ENCODE results near the gene TOLLIP.
A peak's percentile ranks its signal among the peaks of the same experiment; 100 is the strongest.
"Not testable (repeated sequence)": the region's sequence is repeated elsewhere in the genome, so short reads cannot be mapped to it uniquely, and the experiment has no call there.

Gene TOLLIP

GRCh38 chr11:1309498-1310317 lies at the start of gene TOLLIP:
Gene TOLLIP, minus strand, starts transcription at chr11:1309632. Its CDS starts 134 bp downstream, at chr11:1309498.
- peak; percentile 50 for DNase-seq

- DNase-seq, result not testable (repeated sequence)
These were observed 49.5 kb upstream of the TOLLIP start for GRCh38 chr11:1358931-1359330.

GRCh38 chr11:1358286-1358685 lies 48.9 kb upstream of the TOLLIP start:
- DNase-seq, result no peak

GRCh38 chr11:1356478-1356960 lies 47.1 kb upstream of the TOLLIP start:
- no peak for DNase-seq

- no peak for DNase-seq
These were observed 46.6 kb upstream of the TOLLIP start for GRCh38 chr11:1356007-1356435.

GRCh38 chr11:1354125-1354938 lies 44.9 kb upstream of the TOLLIP start:
- no peak for DNase-seq

- DNase-seq, result no peak
These were observed 44.1 kb upstream of the TOLLIP start for GRCh38 chr11:1353383-1354124.

GRCh38 chr11:1352696-1353382 lies 43.4 kb upstream of the TOLLIP start:
- no peak for DNase-seq

- no peak for DNase-seq
These were observed 42.0 kb upstream of the TOLLIP start for GRCh38 chr11:1351278-1351937.

GRCh38 chr11:1350086-1350725 lies 40.8 kb upstream of the TOLLIP start:
- DNase-seq, result no peak

- DNase-seq, result no peak
These were observed 40.1 kb upstream of the TOLLIP start for GRCh38 chr11:1349327-1350041.

- no peak for DNase-seq
These were observed 39.4 kb upstream of the TOLLIP start for GRCh38 chr11:1348796-1349326.

GRCh38 chr11:1348146-1348795 lies 38.8 kb upstream of the TOLLIP start:
- no peak for DNase-seq

GRCh38 chr11:1347411-1347999 lies 38.1 kb upstream of the TOLLIP start:
- DNase-seq, result not testable (repeated sequence)

- DNase-seq, result no peak
These were observed 37.4 kb upstream of the TOLLIP start for GRCh38 chr11:1346669-1347390.

GRCh38 chr11:1345737-1346513 lies 36.5 kb upstream of the TOLLIP start:
- no peak for DNase-seq

- DNase-seq, result no peak
These were observed 34.7 kb upstream of the TOLLIP start for GRCh38 chr11:1344056-1344635.

All from NCI-H187 treated with DMSO at 0.1 percent for 48 hours (cell line).